Measurements from ENCODE around the gene ZKSCAN1. TPM values are rescaled to one million over a fixed set of nuclear protein-coding genes. Genes with fewer than 3 reads are reported as not detected.

The ZKSCAN1 gene
- total RNA-seq, 2 experiments from 2014 or later, result 42.3 to 45.0 TPM

- DNase-seq (no peak), ATAC-seq (ENCODE audit: poor library complexity) (no peak)
- H3K9me3 Mint-ChIP-seq, result no peaks in the 10 kb centered on the region
- no peaks in the 10 kb centered on the region for H3K4me1 Mint-ChIP-seq (ENCODE audit: low read depth)
- Histone ChIP-seq H3K27ac (ENCODE audit: low read depth in 1 of 2, low read length in 2 of 2) (no peak overlapping the region), H3K4me3 (ENCODE audit: low read length) (no peak overlapping the region), H3K9me3 (ENCODE audit: control insufficient read depth in 1 of 2, insufficient read depth in 1 of 2, low read length in 2 of 2) (no peaks in the 10 kb centered on the region), H3K36me3 (ENCODE audit: insufficient read depth, low read length) (peaks cover 45% of the 10 kb centered on the region), H3K27me3 (ENCODE audit: control insufficient read depth in 1 of 2, insufficient read depth in 2 of 2, low read length in 2 of 2) (no peaks in the 10 kb centered on the region), H3K4me1 (ENCODE audit: insufficient read depth, low read length) (no peaks in the 10 kb centered on the region)
- no peak overlapping the region for H3K4me3 Mint-ChIP-seq
- TF ChIP-seq CTCF (IDR thresholded peaks at IDR 0.05), result no peak
- H3K36me3 Mint-ChIP-seq (ENCODE audit: low read depth), result peaks cover 46% of the 10 kb centered on the region
- CTCF ChIA-PET, result no interaction called here
- H3K27me3 Mint-ChIP-seq, result no peaks in the 10 kb centered on the region
- POLR2A ChIA-PET, result no interaction called here
- no peak overlapping the region for H3K27ac Mint-ChIP-seq
- intact Hi-C loops (cut with DNase I, micrococcal nuclease), result loop anchor here in 1 of 2 experiments (10.0 kb wide), 2 partner anchors 64 to 144 kb away; partner anchors contain the start of gene TRIM4
These were observed 43.9 kb downstream of the ZKSCAN1 start for GRCh38 chr7:100059251-100059739.

- no peaks in the 10 kb centered on the region for H3K9me3 Mint-ChIP-seq
- no peaks in the 10 kb centered on the region for H3K27me3 ChIP-seq (ENCODE audit: control insufficient read depth in 1 of 2, insufficient read depth in 2 of 2, low read length in 2 of 2)
- H3K9me3 ChIP-seq (ENCODE audit: control insufficient read depth in 1 of 2, insufficient read depth in 1 of 2, low read length in 2 of 2), result no peaks in the 10 kb centered on the region
- no peaks in the 10 kb centered on the region for H3K27me3 Mint-ChIP-seq
- ATAC-seq (ENCODE audit: poor library complexity), result no peak
- H3K36me3 ChIP-seq (ENCODE audit: insufficient read depth, low read length), result peaks cover 54% of the 10 kb centered on the region
- H3K4me1 ChIP-seq (ENCODE audit: insufficient read depth, low read length), result no peaks in the 10 kb centered on the region
- H3K27ac Mint-ChIP-seq, result no peak overlapping the region
- no peak overlapping the region for H3K4me3 Mint-ChIP-seq
- POLR2A ChIA-PET, result interaction anchor here (0.6 to 1.9 kb wide), 2 partner anchors 12 to 17 kb away, joined by 3 to 7 read pairs; partner anchors contain the start of gene ZSCAN21
- H3K36me3 Mint-ChIP-seq (ENCODE audit: low read depth), result peaks cover 61% of the 10 kb centered on the region
- CTCF ChIA-PET, result no interaction called here
- TF ChIP-seq CTCF (IDR thresholded peaks at IDR 0.05), result no peak
- H3K27ac ChIP-seq (ENCODE audit: low read depth in 1 of 2, low read length in 2 of 2), result no peak overlapping the region
- no peak overlapping the region for H3K4me3 ChIP-seq (ENCODE audit: low read length)
- no peaks in the 10 kb centered on the region for H3K4me1 Mint-ChIP-seq (ENCODE audit: low read depth)
- no peak for DNase-seq
- intact Hi-C loops (cut with DNase I, micrococcal nuclease), result no loop called here
These were observed 46.3 kb downstream of the ZKSCAN1 start for GRCh38 chr7:100061518-100062193.

GRCh38 chr7:100063376-100063775, 48.0 kb downstream of the ZKSCAN1 start:
- Histone ChIP-seq H3K27ac (ENCODE audit: low read depth in 1 of 2, low read length in 2 of 2) (no peak overlapping the region), H3K9me3 (ENCODE audit: control insufficient read depth in 1 of 2, insufficient read depth in 1 of 2, low read length in 2 of 2) (no peaks in the 10 kb centered on the region), H3K27me3 (ENCODE audit: control insufficient read depth in 1 of 2, insufficient read depth in 2 of 2, low read length in 2 of 2) (no peaks in the 10 kb centered on the region), H3K4me3 (ENCODE audit: low read length) (no peak overlapping the region), H3K4me1 (ENCODE audit: insufficient read depth, low read length) (no peaks in the 10 kb centered on the region), H3K36me3 (ENCODE audit: insufficient read depth, low read length) (peaks cover 37% of the 10 kb centered on the region)
- intact Hi-C loops (cut with DNase I, micrococcal nuclease), result no loop called here
- no peak for TF ChIP-seq CTCF (IDR thresholded peaks at IDR 0.05)
- POLR2A ChIA-PET, result interaction anchor here (1.4 kb wide), 1 partner anchor 46 kb away, joined by 3 read pairs; no protein-coding TSS in a partner anchor
- ATAC-seq (ENCODE audit: poor library complexity) (no peak), DNase-seq (no peak)
- H3K4me1 Mint-ChIP-seq (ENCODE audit: low read depth), result no peaks in the 10 kb centered on the region
- H3K4me3 Mint-ChIP-seq, result no peak overlapping the region
- H3K36me3 Mint-ChIP-seq (ENCODE audit: low read depth), result peaks cover 65% of the 10 kb centered on the region
- no peak overlapping the region for H3K27ac Mint-ChIP-seq
- no peaks in the 10 kb centered on the region for H3K9me3 Mint-ChIP-seq
- CTCF ChIA-PET, result no interaction called here
- no peaks in the 10 kb centered on the region for H3K27me3 Mint-ChIP-seq
